Measurements from ENCODE around the gene HAND2.

The HAND2 gene

GRCh38 chr4:173501592-173502150 is 28.4 kb downstream of the HAND2 start:
- DNase-seq (ENCODE audit: low spot score), result no peak

- no peak for DNase-seq (ENCODE audit: low spot score)
Measured at GRCh38 chr4:173500841-173501591, 29.0 kb downstream of the HAND2 start.

DNA sequence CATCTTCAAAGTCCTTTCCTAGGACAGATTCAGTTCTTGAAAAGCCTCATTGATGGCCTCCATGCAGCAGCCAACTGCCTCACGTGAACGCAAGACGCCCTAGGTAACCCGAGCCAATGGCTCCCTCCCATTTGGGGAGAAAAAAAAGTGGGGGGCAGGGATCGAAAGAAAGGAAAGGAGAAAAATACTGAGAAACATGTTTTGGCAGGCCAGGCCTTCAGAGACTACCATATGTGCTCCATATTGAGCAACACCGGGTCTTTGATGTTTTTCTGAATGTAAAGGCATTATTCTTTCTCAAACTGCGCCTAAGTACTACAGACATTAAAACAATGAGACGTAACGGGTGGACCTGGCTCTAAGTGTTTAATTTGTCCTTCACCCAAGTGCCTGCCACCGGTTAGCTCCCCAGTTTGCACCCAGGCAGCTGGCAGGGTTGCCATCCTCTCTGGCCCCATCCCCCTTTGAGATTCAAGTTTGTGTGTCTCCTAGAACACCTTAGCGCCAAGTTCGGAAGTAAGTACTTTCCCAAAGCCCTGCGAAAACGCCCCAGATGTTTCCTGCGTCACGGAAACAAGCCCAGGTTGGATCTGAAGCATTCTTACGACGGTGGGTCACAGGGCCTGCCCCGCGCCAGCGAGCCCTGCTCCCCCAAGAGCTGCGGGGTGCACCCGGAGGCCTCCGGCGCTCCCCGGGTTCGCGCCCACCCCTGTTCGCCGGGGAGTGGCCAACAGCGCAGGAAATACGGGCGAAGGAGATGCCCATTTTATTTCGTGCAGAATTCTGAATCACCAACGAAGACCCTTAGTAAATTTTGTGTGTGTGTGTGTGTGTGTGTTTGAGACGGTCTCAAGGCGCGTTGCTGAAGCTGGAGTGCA is 30.1 kb downstream of the HAND2 start:
- no peak for DNase-seq (ENCODE audit: low spot score)

DNA sequence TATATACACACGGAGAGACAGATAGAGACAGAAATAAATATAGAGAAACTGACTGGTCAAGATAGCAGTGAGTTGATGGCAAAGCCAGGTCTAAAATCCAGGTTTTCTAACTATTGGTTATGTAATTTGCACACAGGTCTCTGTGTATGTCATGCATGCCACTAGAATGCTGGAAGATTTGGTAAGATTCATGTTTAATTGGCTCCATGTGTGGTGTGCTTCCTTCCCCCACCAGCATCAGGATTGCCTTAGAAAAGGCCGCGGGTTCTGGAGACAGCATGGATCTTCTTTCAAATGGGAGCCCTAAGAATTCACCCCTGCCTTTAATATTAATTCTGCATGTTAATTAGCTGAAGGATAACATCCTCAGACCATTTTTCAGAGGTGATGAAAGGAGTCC is 31.3 kb downstream of the HAND2 start:
- no peak for DNase-seq (ENCODE audit: low spot score)

DNA sequence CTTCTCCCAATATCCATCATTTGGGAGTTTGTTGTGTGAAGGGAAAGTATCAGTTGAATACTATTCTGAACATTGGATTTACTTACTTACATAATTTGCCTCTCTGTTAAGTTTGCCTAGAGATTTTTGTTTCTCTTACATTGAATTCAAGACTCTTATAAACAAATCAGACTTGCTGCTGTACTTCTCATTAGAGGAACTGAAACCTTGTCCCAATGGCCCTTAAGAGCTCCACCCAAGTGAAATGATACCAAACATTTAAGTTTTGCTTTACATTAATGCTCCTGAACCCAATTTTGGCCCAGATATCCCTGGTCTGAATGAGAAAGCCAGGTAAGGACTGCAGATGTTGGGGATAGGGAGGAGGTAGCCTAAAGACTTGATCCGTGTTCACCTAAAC is 32.0 kb downstream of the HAND2 start:
- DNase-seq (ENCODE audit: low spot score), result no peak

- peak; percentile 67 for DNase-seq (ENCODE audit: low spot score)
Measured at GRCh38 chr4:173494013-173494970, 35.7 kb downstream of the HAND2 start.

DNA sequence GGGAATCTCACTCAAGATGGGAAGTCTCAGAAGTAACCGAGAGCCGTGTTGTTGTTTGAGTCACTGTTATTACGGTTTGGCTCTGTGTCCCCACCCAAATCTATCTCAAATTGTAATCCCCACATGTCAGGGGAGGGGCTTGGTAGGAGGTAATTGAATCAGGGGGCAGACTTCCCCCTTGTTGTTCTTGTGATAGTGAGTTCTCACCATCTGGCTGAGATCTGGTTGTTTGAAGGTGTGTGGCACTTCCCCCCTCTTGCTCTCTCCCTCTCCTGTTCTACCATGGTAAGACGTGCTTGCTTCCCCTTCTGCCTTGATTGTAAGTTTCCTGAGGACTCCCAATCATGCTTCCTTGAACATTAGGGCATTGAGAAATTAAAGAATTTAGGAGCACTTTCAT is 37.0 kb downstream of the HAND2 start:
- no peak for DNase-seq (ENCODE audit: low spot score)

- DNase-seq (ENCODE audit: low spot score), result no peak
Measured at GRCh38 chr4:173492315-173492714, 37.7 kb downstream of the HAND2 start.

- no peak for DNase-seq (ENCODE audit: low spot score)
Measured at GRCh38 chr4:173490817-173491528, 39.1 kb downstream of the HAND2 start.

- no peak for DNase-seq (ENCODE audit: low spot score)
Measured at GRCh38 chr4:173490256-173490655, 39.8 kb downstream of the HAND2 start.

GRCh38 chr4:173489514-173489913 is 40.5 kb downstream of the HAND2 start:
- DNase-seq (ENCODE audit: low spot score), result no peak

- DNase-seq (ENCODE audit: low spot score), result no peak
Measured at GRCh38 chr4:173488656-173489055, 41.4 kb downstream of the HAND2 start.

DNA sequence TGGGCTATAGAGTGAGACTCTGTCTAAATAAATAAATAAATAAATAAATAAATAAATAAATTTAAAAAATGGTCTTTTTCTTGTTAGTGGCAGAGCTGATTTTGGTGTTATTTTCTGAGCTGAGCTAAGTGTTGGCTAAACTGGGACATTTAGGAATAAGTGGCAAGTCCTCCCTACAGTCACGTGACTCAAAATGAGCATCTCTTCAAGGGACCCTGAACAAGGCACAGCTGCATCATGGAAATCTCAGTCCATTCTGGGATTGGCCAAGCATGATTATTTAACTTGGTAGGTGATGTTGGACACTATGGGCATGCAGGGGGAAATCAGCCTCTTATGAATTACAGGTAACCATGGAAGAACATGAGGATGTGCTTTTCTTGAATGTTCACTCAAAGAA is 42.0 kb downstream of the HAND2 start:
- no peak for DNase-seq (ENCODE audit: low spot score)

DNA sequence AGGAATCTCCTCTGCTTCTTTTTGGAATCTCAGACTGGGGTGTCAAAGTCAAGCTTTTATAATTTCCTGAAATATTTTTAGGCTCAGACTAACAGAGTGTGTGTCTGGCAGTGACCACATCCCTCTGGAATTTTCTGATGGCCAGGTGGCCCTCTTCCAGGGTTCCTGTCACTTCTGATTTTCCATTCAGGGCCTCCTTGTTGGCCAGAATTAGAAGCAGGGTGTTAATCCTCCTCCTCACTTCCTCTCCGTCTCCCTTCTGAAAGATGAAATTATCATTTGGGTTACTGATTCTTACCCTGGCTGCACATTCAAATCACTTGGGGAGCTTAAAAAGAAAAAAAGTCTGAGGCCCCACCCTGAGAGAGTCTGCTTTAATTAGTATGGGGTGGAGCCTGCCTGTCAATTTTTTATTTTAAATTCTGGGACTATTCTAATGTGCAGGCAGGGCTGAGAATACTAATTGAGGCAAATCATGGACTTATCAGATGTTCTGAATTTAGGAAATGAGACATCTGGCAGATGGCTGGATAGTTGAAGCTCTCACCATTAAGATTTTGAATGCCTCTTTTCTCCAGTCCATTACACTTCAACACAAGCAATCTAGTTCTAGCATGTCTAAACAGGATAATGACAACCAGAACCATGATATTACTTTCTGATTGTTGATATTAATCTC is 43.2 kb downstream of the HAND2 start:
- DNase-seq (ENCODE audit: low spot score), result no peak

DNA sequence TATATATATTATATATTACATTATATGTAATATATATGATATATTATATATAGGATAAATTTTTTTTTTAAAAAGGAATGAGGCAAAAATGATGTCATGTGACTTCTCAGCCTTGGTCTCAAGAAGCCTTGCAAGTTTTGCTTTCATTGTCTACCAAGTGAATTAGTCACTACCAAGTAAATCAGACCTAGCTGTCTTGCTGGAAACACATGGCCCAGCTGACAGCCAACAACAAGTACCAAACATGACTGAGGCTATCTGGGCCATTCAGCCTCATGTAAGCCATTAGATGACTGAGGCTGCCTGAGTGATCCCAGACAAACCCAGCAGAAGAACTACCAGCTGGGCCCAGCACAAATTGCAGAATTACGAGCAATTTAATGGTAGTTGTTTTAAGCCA is 44.9 kb downstream of the HAND2 start:
- DNase-seq (ENCODE audit: low spot score), result no peak

DNA sequence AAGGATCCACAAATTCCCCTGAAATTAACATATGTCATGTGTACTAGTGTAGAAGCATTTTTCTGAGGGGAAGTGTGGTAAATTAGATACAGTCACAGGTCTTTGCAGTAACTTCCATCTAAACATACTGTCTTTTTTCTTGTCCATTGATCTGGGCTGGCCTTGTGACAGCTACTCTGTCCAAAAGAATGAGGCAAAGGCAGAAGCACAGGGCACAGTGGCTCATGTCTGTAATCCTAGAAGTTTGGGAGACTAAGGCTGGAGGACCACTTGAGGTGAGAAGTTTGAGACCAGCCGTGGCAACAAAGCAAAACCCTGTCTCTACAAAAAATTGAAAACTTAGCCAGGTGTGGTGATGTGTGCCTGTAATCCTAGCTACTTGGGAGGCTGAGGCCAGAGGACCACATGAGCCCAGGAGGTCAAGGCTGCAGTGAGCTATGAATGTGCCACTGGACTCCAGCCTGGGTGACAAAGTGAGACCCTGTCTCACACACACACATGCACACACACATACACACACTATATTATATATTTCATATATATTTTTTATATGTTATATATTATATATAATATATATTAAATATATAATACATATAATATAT is 47.6 kb downstream of the HAND2 start:
- DNase-seq (ENCODE audit: low spot score), result no peak

GRCh38 chr4:173478913-173479283 is 51.1 kb downstream of the HAND2 start:
- DNase-seq (ENCODE audit: low spot score), result no peak

DNA sequence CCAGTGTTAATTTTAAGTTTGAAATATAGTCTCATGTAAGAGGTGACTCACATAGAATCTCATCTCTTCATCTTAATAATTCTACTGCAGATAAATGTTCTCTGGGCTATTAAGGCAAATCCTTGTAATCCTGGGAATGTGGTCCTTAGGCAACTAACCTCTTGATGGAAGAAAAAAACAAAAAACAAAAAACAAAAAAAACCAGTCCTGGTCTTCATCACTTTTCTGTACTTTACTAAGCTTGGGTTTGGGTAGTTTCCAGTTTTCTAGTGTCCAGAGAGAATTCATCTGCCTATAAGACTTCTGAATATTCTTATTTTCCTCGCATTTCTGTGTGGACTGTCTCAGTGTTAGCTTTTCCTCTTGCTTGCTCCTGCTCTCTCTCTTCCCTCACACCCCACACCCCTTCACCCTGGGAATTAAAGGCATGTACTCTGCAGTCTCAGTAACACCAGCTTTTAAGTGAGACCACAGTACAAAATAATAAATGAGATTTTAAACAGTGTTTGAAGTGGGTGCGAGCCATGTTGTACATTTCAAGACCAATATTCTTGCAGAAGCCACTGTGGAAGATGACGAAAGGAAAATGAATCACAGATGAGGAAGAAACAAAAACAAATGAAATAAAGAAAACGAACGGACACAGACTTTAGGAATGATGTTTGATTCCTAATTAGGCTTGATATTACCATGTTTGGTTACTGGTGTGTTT is 51.7 kb downstream of the HAND2 start:
- no peak for DNase-seq (ENCODE audit: low spot score)

GRCh38 chr4:173477016-173477415 is 53.0 kb downstream of the HAND2 start:
- no peak for DNase-seq (ENCODE audit: low spot score)
